NT2/D1 (cell line): ENCODE measurements around the gene ADCY10.

ENCODE experiments used
- YY1 ChIP-seq: IDR thresholded peaks from 2 replicates; pipeline ENCODE4 v1.6.1; 2011; ENCODE audit not compliant: insufficient read length, insufficient read depth
- ZNF274 ChIP-seq: IDR thresholded peaks from 2 replicates; pipeline ENCODE4 v1.6.1; 2011; ENCODE audit warnings: mild to moderate bottlenecking, low read depth, low read length

DNA sequence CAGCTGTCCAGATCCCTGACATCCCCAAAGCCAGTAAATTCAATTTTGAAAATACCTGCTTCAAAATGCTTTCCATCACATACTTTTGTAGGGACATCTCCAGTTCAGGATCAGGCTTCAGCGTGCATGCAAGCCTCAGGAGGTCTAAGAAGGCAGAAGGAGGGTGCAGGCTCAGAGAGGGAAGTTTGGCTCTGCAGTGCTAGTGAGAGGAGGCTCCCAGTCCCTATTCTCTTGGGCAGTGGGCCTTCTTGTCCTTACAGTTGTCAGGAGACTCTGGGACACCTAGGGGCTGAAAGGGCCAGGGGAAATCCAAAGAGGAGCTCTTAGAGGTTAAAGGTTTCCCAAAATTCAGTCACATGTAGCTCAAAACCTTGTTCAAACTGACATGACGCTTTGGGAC, 20.1 kb downstream of the ADCY10 start:
- no peak for TF ChIP-seq YY1
- TF ChIP-seq ZNF274: no peak
